ENCODE results near the gene ZNF618. TPM values are rescaled to one million over a fixed set of nuclear protein-coding genes. Genes with fewer than 3 reads are reported as not detected.

Gene ZNF618
- total and polyA plus RNA-seq, 2 experiments from 2014 or later = 12.1 to 22.1 TPM

DNA sequence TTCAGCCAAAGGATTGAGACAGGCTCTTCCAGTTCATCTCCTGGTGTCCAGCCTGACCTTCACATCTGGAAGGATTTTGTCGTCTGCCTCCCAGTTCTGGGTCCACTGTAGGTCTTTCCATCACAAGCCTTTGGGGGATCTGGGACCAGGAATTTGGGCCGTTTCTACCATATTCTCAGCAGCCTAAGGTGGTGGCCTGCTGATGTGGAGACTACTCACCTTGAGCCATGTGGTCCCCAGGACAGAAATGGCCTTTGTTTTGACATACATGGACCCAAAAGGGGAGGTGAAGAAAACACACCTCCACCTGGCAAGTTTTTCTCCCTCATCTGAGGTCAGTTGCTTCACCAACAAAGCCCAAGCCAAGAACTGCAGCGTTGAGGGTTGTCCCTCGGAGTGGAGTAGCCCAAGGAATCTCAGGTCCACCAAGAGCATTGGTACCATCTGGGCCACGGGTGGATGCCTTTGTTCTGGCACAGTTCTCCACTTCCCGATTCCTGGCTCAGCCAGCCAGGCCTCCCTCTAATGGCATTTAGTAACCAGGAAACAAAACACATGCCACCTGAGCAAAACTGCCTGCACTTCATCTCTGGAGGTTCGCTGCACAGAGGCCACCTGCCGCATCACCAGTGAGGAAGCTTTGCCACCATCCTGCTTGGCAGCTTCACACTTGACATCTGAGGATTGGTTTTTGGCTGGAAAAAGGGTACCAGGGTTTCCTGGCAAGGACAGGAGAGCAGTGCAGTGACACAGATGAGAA lies 177.3 kb downstream of the ZNF618 start:
- H3F3A ChIP-seq (replicated peaks; ENCODE audit: low read depth) = no peaks in the 10 kb centered on the region
- no peaks in the 10 kb centered on the region for H3K79me2 ChIP-seq (replicated peaks; ENCODE audit: insufficient read depth)
- Mint-ChIP-seq H3K27me3 (ENCODE audit: insufficient read depth, low read depth, poor library complexity) (peaks cover 7% of the 10 kb centered on the region), H3K4me3 (no peak overlapping the region), H3K4me1 (peaks cover 7% of the 10 kb centered on the region), H3K36me3 (ENCODE audit: low read depth) (peaks cover 38% of the 10 kb centered on the region), H3K9me3 (no peaks in the 10 kb centered on the region), H3K27ac (no peak overlapping the region)
- no peaks in the 10 kb centered on the region for H4K20me1 ChIP-seq (replicated peaks; ENCODE audit: insufficient read depth)
- no peaks in the 10 kb centered on the region for H3K4me1 ChIP-seq (ENCODE audit: insufficient read depth)
- no peak overlapping the region for H3K4me3 ChIP-seq
- no peaks in the 10 kb centered on the region for H3K27me3 ChIP-seq (ENCODE audit: insufficient read depth)
- no peak overlapping the region for H3K27ac ChIP-seq (ENCODE audit: low read depth)
- H3K4me2 ChIP-seq = no peak overlapping the region
- H3K36me3 ChIP-seq (ENCODE audit: insufficient read depth) = no peaks in the 10 kb centered on the region
- H3K9me2 ChIP-seq (ENCODE audit: insufficient read depth) = 0 out of 2 replicates have a peak, but pooled peaks cover 6% of the 10 kb centered on the region
- ATAC-seq (no peak), DNase-seq (ENCODE audit: low spot score) (no peak)
- no peak overlapping the region for H2AFZ ChIP-seq
- TF ChIP-seq JUNB (IDR thresholded peaks at IDR 0.05; ENCODE audit: unreplicated experiment) (no peak), EZH2 (IDR thresholded peaks at IDR 0.05; ENCODE audit: low read depth, unreplicated experiment) (no peak), POLR2AphosphoS5 (IDR thresholded peaks at IDR 0.05; ENCODE audit: low read depth) (no peak), CREB1 (CRISPR knock-in tag; IDR thresholded peaks at IDR 0.05; ENCODE audit: low read depth) (no peak), ZNF331 (CRISPR knock-in tag; IDR thresholded peaks at IDR 0.05; ENCODE audit: low read depth) (no peak), NANOG (IDR thresholded peaks at IDR 0.05; ENCODE audit: borderline replicate concordance) (no peak), EZH2phosphoT487 (IDR thresholded peaks at IDR 0.05; ENCODE audit: unreplicated experiment) (no peak), ZNF114 (CRISPR knock-in tag; IDR thresholded peaks at IDR 0.05) (no peak), STAT1 (IDR thresholded peaks at IDR 0.05; ENCODE audit: unreplicated experiment) (no peak)
- TF ChIP-seq, protein P1, sequence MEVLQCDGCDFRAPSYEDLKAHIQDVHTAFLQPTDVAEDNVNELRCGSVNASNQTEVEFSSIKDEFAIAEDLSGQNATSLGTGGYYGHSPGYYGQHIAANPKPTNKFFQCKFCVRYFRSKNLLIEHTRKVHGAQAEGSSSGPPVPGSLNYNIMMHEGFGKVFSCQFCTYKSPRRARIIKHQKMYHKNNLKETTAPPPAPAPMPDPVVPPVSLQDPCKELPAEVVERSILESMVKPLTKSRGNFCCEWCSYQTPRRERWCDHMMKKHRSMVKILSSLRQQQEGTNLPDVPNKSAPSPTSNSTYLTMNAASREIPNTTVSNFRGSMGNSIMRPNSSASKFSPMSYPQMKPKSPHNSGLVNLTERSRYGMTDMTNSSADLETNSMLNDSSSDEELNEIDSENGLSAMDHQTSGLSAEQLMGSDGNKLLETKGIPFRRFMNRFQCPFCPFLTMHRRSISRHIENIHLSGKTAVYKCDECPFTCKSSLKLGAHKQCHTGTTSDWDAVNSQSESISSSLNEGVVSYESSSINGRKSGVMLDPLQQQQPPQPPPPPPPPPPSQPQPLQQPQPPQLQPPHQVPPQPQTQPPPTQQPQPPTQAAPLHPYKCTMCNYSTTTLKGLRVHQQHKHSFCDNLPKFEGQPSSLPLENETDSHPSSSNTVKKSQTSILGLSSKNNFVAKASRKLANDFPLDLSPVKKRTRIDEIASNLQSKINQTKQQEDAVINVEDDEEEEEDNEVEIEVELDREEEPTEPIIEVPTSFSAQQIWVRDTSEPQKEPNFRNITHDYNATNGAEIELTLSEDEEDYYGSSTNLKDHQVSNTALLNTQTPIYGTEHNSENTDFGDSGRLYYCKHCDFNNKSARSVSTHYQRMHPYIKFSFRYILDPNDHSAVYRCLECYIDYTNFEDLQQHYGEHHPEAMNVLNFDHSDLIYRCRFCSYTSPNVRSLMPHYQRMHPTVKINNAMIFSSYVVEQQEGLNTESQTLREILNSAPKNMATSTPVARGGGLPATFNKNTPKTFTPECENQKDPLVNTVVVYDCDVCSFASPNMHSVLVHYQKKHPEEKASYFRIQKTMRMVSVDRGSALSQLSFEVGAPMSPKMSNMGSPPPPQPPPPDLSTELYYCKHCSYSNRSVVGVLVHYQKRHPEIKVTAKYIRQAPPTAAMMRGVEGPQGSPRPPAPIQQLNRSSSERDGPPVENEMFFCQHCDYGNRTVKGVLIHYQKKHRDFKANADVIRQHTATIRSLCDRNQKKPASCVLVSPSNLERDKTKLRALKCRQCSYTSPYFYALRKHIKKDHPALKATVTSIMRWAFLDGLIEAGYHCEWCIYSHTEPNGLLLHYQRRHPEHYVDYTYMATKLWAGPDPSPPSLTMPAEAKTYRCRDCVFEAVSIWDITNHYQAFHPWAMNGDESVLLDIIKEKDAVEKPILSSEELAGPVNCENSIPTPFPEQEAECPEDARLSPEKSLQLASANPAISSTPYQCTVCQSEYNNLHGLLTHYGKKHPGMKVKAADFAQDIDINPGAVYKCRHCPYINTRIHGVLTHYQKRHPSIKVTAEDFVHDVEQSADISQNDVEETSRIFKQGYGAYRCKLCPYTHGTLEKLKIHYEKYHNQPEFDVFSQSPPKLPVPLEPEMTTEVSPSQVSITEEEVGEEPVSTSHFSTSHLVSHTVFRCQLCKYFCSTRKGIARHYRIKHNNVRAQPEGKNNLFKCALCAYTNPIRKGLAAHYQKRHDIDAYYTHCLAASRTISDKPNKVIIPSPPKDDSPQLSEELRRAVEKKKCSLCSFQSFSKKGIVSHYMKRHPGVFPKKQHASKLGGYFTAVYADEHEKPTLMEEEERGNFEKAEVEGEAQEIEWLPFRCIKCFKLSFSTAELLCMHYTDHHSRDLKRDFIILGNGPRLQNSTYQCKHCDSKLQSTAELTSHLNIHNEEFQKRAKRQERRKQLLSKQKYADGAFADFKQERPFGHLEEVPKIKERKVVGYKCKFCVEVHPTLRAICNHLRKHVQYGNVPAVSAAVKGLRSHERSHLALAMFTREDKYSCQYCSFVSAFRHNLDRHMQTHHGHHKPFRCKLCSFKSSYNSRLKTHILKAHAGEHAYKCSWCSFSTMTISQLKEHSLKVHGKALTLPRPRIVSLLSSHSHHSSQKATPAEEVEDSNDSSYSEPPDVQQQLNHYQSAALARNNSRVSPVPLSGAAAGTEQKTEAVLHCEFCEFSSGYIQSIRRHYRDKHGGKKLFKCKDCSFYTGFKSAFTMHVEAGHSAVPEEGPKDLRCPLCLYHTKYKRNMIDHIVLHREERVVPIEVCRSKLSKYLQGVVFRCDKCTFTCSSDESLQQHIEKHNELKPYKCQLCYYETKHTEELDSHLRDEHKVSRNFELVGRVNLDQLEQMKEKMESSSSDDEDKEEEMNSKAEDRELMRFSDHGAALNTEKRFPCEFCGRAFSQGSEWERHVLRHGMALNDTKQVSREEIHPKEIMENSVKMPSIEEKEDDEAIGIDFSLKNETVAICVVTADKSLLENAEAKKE (CRISPR knock-in tag; IDR thresholded peaks at IDR 0.05) = no peak
- TF ChIP-seq, protein P2, sequence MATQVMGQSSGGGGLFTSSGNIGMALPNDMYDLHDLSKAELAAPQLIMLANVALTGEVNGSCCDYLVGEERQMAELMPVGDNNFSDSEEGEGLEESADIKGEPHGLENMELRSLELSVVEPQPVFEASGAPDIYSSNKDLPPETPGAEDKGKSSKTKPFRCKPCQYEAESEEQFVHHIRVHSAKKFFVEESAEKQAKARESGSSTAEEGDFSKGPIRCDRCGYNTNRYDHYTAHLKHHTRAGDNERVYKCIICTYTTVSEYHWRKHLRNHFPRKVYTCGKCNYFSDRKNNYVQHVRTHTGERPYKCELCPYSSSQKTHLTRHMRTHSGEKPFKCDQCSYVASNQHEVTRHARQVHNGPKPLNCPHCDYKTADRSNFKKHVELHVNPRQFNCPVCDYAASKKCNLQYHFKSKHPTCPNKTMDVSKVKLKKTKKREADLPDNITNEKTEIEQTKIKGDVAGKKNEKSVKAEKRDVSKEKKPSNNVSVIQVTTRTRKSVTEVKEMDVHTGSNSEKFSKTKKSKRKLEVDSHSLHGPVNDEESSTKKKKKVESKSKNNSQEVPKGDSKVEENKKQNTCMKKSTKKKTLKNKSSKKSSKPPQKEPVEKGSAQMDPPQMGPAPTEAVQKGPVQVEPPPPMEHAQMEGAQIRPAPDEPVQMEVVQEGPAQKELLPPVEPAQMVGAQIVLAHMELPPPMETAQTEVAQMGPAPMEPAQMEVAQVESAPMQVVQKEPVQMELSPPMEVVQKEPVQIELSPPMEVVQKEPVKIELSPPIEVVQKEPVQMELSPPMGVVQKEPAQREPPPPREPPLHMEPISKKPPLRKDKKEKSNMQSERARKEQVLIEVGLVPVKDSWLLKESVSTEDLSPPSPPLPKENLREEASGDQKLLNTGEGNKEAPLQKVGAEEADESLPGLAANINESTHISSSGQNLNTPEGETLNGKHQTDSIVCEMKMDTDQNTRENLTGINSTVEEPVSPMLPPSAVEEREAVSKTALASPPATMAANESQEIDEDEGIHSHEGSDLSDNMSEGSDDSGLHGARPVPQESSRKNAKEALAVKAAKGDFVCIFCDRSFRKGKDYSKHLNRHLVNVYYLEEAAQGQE (IDR thresholded peaks at IDR 0.05; ENCODE audit: unreplicated experiment) = no peak
- TF ChIP-seq, protein P3, sequence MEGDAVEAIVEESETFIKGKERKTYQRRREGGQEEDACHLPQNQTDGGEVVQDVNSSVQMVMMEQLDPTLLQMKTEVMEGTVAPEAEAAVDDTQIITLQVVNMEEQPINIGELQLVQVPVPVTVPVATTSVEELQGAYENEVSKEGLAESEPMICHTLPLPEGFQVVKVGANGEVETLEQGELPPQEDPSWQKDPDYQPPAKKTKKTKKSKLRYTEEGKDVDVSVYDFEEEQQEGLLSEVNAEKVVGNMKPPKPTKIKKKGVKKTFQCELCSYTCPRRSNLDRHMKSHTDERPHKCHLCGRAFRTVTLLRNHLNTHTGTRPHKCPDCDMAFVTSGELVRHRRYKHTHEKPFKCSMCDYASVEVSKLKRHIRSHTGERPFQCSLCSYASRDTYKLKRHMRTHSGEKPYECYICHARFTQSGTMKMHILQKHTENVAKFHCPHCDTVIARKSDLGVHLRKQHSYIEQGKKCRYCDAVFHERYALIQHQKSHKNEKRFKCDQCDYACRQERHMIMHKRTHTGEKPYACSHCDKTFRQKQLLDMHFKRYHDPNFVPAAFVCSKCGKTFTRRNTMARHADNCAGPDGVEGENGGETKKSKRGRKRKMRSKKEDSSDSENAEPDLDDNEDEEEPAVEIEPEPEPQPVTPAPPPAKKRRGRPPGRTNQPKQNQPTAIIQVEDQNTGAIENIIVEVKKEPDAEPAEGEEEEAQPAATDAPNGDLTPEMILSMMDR (conservative IDR thresholded peaks at IDR 0.05; ENCODE audit: low read depth in 2 of 2) = no peak
- TF ChIP-seq, protein P4, sequence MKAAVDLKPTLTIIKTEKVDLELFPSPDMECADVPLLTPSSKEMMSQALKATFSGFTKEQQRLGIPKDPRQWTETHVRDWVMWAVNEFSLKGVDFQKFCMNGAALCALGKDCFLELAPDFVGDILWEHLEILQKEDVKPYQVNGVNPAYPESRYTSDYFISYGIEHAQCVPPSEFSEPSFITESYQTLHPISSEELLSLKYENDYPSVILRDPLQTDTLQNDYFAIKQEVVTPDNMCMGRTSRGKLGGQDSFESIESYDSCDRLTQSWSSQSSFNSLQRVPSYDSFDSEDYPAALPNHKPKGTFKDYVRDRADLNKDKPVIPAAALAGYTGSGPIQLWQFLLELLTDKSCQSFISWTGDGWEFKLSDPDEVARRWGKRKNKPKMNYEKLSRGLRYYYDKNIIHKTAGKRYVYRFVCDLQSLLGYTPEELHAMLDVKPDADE (IDR thresholded peaks at IDR 0.05) = no peak
